ENCODE results near the gene BDKRB2.

Gene BDKRB2

GRCh38 chr14:96204151-96205058 lies at the start of gene BDKRB2:
Gene BDKRB2 (plus strand): TSS chr14:96204839. CDS start chr14:96237108, 32,269 bp downstream.
- DNase-seq = no peak

DNA sequence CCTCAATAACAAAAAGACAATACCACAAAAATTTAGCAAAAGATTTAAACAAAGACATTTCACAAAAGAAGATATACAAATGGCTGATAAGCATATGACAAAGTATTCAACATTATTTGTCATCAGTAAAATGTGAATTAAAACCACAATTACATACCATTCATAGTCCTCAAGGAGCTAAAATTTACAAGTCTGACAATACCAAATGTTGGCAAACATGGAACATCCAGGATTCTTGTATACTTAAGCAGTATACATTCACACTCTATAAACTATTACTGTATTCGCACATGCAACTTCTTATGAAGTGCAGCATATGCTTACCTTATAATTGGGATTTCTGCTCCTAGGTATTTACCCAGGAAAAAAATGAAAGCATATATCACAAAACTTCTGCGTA lies 49.7 kb upstream of the BDKRB2 start:
- no peak for DNase-seq

DNA sequence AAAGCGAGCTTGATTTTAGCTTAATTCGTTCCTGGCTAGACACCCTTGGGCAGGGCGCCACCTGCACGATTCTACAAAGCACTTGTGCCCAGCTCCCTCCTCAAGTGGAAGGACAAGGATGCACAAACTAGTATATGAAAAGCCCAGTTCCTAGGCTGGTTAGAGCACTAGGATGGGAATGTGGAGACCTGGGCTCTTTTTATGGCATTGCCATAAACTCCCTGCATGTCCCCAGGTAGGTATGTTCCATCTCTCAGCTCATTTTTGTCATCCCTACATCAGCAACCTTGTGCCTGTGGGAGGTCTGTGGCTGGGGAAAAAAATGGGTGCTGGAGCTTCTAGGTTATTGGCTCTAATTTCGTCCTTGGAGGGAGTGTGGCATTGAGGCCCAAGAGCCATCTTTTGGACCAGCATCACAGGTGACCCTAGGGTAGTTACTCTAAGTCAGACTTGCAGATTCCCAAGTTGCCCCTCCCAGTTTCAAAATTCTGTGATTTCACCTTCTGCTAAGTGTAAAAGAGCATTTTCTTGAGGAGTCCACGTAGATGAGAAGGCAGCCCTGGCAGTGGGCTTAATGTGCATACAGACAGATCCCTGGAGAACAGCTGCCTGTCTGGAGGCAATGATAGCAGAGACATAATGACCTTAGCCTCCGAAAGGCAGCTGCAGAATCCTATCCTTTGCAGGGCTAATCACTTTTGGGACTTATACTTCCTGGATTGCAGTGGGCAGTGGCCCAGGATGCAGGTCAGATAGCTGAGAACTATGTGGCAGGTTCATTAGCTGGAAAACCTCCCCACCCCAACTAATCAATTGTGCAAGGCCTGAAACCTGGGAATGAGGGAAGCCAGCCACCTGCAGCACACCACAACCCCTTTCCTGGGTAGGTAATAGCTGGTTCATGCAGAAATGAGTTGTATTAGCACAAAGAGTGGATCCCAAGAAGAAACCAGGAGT lies 47.6 kb upstream of the BDKRB2 start:
- DNase-seq = no peak

DNA sequence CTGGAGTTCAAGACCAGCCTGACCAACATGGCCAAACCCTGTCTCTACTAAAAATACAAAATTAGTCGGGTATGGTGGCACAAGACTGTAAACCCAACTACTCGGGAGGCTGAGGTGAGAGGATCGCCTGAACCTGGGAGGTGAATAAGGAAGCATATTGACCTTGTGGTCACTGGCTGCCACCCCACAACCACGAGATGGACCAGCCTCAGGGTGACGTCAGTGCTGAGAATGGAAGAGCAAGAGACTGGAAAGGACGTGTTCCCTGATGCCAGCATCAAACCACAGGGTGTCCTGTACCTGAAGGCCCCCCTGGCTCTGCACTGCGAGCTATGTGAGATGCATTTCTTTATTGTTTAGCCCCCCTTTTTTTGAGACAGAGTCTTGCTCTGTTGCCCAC lies 45.9 kb upstream of the BDKRB2 start:
- no peak for DNase-seq

DNA sequence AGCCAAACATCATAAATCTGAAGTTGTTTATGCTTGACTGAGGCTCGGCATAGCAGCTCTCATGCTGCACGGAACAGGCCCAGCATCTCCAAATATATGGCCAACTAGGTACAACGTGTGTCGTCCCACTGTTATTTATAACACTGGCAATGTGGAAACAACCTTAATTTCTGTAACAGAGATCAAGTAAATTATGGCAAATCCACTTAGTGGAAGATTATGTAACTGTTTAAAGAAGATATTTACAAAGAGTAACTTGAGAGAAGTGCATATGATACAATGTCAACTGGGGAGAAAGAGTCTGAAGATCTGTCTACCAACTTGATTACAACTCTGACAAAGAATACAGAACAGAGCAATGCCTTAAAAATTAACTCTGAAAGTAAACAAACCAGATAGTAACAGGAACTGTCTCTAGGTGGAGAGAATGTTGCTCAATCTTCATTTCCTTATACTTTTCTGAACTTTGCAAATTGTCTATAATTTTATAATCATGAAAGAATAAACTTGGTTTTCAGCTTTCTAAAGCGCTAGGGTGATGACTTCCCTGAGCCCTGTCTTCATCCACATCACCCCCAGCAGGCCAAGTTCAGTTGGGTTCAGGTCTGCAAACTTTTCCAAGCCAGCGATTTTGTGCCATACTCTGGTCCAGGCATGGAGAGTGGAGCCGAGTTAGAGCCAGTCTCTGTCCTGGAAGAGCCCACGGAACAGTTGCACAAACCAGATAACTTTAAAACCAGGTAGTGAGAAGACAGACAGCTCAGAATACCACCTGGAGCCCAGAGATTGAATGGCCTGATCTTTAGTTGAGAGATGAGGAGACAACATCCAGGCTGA lies 44.3 kb upstream of the BDKRB2 start:
- no peak for DNase-seq

DNA sequence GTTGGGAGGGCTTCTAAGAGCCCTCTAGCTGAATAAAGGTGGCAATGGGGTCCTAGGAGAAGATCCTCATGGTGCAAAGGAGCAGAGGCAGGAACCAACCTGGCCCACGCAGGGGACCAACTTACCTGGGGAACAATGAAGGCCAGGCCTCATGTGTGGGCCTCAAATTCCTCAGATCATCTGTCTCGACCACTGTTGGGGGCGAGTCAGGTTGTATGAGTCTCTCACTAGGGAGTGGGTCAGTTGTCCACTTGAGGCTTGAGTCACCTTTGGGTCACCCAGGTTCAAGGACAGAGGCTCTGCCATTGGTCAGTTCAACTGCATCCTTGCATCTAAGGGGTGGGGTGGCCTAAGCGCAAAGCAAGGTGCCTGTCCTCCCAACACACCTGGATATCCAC lies 43.7 kb upstream of the BDKRB2 start:
- no peak for DNase-seq

GRCh38 chr14:96161636-96162035 lies 43.0 kb upstream of the BDKRB2 start:
- DNase-seq = no peak

- no peak for DNase-seq
Measured at GRCh38 chr14:96162265-96162664, 42.4 kb upstream of the BDKRB2 start.

- no peak for DNase-seq
Measured at GRCh38 chr14:96162741-96163140, 41.9 kb upstream of the BDKRB2 start.

DNA sequence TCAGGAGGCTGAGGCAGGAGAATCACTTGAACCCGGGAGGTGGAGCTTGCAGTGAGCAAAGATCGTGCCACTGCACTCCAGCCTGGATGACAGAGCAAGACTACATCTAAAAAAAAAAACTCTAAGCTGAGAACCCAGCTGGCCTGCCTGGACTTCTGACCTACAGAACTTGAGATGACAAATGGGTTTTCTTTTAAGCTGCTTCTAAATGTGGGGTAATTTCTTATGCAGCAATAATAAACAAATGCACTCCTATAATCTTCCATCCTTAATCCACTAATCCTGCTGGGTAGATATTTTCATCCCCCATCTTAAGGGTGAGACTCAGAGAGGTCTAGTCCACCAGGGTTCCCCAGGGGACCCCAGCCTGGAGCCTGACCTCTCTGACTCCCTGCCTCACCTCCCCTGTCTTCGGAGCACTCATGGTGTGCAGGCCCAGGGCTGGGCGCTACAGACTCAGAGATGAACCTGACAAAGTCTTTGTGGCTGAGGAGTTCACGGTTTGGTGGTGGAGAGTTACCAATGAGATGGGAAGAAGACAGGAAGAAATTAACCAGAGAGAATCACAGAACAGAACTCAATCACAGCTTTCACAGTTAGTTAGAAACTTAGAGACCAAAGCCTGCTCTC lies 39.7 kb upstream of the BDKRB2 start:
- no peak for DNase-seq

DNA sequence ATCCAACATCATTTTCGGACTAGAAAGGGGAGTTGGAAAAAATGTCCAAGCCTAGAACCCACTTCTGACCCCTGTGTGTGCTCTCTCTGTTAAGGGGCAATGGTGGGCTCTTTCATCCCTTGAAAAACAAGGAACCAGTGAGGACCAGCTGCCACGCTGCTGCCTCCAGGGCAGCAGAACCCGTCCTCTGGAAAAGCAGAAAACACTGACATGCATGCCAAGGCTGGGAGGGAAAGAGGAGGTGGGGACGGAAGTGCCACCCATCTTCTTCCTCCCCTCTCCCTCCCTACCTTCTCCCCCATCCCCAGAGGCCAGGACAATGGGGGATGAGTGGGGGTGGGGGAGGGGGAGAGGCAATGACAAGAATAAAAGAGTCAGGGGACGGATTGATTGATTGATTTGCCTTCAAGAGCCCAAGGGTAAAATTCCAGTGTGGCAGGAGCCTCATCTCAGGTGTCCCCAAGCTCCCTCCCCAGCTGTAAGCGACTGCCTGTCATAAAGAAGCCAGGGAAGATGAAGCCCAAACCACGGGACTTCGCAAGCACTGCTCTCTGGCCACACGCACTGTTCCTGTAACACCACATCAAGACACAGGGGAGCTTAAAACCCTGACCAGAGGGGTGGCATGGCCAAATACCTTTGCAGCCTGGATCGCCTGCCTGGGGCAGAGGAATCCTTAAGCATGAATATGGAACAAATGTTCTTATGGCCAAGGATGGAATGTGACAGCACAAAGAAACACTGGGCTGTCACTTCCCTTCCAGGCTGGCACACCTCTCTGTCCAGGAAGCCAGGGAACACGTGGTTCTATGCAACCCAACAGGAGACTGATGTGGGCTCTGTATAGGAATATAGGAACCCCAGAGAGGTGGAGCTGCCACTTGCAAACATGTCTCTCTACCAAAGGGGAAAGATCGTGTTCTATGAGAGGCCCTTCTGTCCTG lies 38.9 kb upstream of the BDKRB2 start:
- no peak for DNase-seq

DNA sequence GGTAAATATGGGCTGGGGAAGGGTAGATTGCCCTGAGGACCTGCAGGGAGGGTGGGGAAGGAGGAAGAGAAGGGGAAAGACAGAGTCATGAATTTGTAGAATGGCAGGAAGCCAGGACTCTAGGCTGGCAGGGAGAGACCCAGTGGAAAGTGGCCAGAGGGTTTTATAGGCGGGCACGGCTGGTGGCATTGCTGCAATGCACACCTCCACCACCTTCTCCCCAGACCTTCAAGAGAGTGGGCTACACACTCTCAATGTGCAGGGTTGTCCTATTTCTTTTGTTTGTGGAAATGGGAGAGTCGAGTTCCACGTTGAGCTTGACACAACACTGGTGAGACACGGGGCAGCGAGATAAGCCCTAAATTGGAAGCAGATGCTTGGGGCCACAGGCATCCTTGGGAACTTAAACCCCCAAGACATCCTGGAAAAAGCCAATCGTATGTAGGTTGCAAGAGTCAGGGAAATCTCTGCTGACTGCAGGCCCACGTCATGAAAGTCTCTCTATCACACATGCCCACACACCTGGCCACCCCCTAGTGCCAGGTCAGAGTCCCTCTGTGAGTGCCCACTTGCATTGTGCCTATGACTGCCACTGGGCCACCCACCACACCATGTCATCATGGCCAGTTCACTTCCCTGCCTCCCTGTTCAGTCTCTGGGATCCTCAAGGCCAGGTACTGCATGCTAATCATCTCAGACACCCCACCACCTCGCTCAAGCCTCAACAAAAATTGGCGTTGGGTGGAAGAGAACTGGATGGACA lies 38.0 kb upstream of the BDKRB2 start:
- DNase-seq = no peak

DNA sequence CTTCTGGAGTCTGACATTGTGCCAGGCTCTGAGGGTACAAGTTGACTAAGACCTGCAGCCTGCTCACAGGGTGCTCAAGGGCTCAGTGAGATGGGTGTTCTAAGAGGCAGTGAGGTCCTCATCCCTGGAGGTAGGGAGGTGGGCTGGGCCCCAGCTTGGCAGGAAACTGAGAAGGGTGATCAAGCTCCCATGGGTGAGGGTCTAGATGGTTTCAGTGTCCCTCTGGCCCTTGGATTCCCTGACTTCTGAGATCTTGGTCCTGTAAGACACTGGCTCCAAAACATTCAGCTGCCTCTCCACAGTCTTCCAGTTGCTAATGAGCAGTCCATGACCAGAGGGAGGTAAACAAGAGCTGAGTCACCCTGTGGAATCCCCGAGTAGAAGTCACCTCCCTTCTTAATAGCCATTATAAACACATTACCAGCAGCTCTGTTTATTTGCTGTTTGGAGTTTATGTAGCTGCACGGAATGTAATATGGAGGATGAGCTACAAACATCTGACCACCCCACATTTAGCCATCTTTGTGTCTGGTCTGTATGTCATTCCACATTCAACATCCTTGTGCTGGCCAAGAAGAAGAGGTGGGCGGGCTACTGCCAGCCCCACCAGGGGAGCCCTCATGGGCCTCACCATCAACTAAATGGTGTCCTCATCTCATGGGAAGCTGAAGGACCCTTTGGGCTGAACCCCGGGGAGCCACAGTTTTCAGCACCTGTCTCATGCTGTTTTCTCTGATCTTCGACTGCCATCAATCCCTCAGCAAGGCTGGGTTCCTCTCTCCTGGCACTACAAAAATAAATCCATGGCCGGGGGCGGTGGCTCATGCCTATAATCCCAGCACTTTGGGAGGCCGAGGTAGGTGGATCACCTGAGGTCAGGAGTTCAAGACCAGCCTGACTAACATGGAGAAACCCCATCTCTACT lies 37.2 kb upstream of the BDKRB2 start:
- DNase-seq = no peak

DNA sequence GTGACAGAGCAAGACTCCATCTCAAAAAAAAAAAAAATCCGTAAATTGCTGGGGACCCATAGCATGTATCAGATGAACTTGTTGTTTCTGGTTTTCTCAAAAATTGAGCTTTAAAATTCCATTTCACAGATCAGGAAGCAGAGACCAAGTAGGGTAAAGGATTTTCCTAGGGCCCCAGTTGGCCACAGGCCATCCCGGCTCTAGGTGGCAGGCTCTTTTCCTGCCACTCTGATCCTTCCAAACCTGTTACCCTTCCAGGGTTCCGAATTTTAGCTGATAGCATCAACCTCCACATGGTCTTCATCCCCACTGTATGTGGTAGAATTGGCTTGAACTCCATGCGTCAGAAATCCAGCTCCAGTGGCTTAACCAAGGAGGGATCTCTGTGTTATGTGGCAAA lies 36.1 kb upstream of the BDKRB2 start:
- no peak for DNase-seq

GRCh38 chr14:96170961-96171592 lies 33.6 kb upstream of the BDKRB2 start:
- no peak for DNase-seq

- no peak for DNase-seq
Measured at GRCh38 chr14:96173636-96174475, 30.8 kb upstream of the BDKRB2 start.

- no peak for DNase-seq
Measured at GRCh38 chr14:96176275-96176674, 28.4 kb upstream of the BDKRB2 start.

DNA sequence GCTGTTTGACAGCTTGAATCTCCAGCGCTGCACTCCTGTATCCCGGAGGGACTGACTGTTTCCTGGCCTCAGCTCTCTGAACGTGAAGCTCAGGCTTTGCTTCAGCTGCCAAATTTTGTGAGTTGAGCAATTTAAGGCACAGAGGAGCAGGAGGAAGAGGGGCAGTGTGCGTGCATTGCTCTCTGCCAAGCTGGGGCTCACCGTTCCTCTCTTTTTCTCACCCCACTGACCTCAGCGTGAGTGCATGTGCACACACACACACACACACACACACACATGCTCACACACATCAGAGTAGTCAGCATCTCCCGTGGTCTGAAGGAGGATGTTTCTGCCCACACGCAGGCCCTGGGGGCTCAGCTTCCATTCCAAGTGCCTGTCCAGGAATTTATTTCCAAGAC lies 27.8 kb upstream of the BDKRB2 start:
- DNase-seq = no peak
